Pancreas (tissue), 10 donors: Measurements from ENCODE around the gene CFAP54. TPM values are rescaled to one million over a fixed set of nuclear protein-coding genes. Genes with fewer than 3 reads are reported as not detected.

Experiments used
- ATAC-seq, 4 donors: fragments of 200-7000 bp; cut with Tn5 transposase; one replicate each; pipeline versions ENCODE4 v1.8.0 to v1.9.1; 2020; ENCODE audit warnings: mild to moderate bottlenecking in 4 of 4, moderate library complexity in 4 of 4
- DNase-seq, 6 donors: peaks; one replicate each; pipeline ENCODE4 v3.0.0-alpha.2; 2020
- FAIRE-seq: peaks from 2 replicates; lab custom pipeline; 2012; peaks lifted over from hg19 to GRCh38; lab: Jason Lieb, UNC
- H3K27ac ChIP-seq, 4 donors: fragments of 200-600 bp; sonication (generic); 1 replicate in 3 of 4; 2 replicates in 1 of 4; pipeline versions ENCODE4 v1.5.0 to v1.8.0; 2020
- H3K27me3 ChIP-seq, 4 donors: fragments of 200-600 bp; one replicate each; pipeline ENCODE4 v1.8.0; 2021
- H3K36me3 ChIP-seq, 3 donors: fragments of 200-600 bp; sonication (generic) in 1 of 3; one replicate each; pipeline versions ENCODE4 v1.5.0 to v1.8.0; 2020 to 2021
- H3K4me1 ChIP-seq, 3 donors: fragments of 200-600 bp; one replicate each; pipeline ENCODE4 v1.8.0; 2021
- H3K4me3 ChIP-seq, 4 donors: fragments of 200-600 bp; sonication (generic) in 2 of 4; one replicate each; pipeline versions ENCODE4 v1.5.0 to v1.8.0; 2020 to 2021
- H3K9me3 ChIP-seq, 4 donors: fragments of 200-600 bp; one replicate each; pipeline ENCODE4 v1.8.0; 2021
- CTCF ChIP-seq, 4 donors: fragments of 200-600 bp; sonication (generic) in 3 of 4; IDR thresholded peaks; one replicate each; pipeline versions ENCODE4 v1.5.0 to v1.8.0; 2021; ENCODE audit warnings: antibody characterized with exemption in 4 of 4
- WGBS, 2 donors: extraction: QIAGEN DNeasy Blood & Tissue Kit; methylation state at CpG; one replicate each; pipeline ENCODE4 v1.1.7; 2013; 5-methylcytosine and 5-hydroxymethylcytosine counted together
- intact Hi-C, 3 donors: fragments of 100-400 bp; cut with DNase I; formaldehyde crosslinking; loops; one replicate each; pipeline versions ENCODE4 v1.11.1 to v1.14.2; 2022
- polyA plus RNA-seq, 2 donors: library from polyadenylated mRNA; stranded (reverse); fragments of 200-250 nt; gene quantifications; one replicate each; pipeline ENCODE4 v1.2.3, GENCODE V29; 2013
- total RNA-seq, 6 donors: library from RNA; stranded (reverse); fragmentation: NEBNext Ultra II Directional in 4 of 6; extraction: Animal tissue kit (Norgen Biotek cat#: 25700) in 4 of 6; gene quantifications; one replicate each; pipeline versions ENCODE4 v1.2.1 to v1.2.4, GENCODE V29; 2021 to 2023
- donor health status: healthy with polysubstance abuse.
- donor health status: DM: no; HTN: no; CAD: no; lungs with moderate emphysema.
- donor health status: DM: no; HTN: no; CAD: no.
- donor health status: control.
- donor health status: control.
- donor health status: Bipolar disorder and iron deficiency.
- donor health status: DM: yes; HTN: yes; CAD: no.
- donor health status: DM: no; HTN: no; CAD: no.
- donor health status: DM: no; HTN: no; CAD: no.
- donor health status: DM: yes; HTN: yes; CAD: no.

CFAP54 gene
- total and polyA plus RNA-seq, 8 donors, result 0.02 to 0.21 (median 0.11) TPM

- Histone ChIP-seq H3K9me3 (no peaks in the 10 kb centered on the region), H3K36me3 (no peaks in the 10 kb centered on the region), H3K4me1 (no peaks in the 10 kb centered on the region), H3K27me3 (no peaks in the 10 kb centered on the region), H3K27ac (no peak overlapping the region), H3K4me3 (no peak overlapping the region)
- no peak for TF ChIP-seq CTCF (IDR thresholded peaks at IDR 0.05)
- FAIRE-seq (no peak), ATAC-seq (no peak), DNase-seq (no peak)
- WGBS, 2 donors, result 59 to 65% methylated on average over 1 of the region's 1 CpG
- intact Hi-C loops, result no loop called here
These were observed 333.3 kb downstream of the CFAP54 start for GRCh38 chr12:96822641-96823040.

GRCh38 chr12:96824074-96824837, 334.9 kb downstream of the CFAP54 start:
- intact Hi-C loops, result no loop called here

GRCh38 chr12:96824838-96825236, 335.5 kb downstream of the CFAP54 start:
- 93 to 98% methylated on average over 2 of the region's 2 CpGs for WGBS, 2 donors
- no peak overlapping the region for H3K4me3 ChIP-seq
- DNase-seq, result no peak
- no peak overlapping the region for H3K27ac ChIP-seq
- H3K9me3 ChIP-seq, result no peaks in the 10 kb centered on the region
- FAIRE-seq, result no peak
- no peaks in the 10 kb centered on the region for H3K36me3 ChIP-seq
- ATAC-seq, result no peak
- no peaks in the 10 kb centered on the region for H3K4me1 ChIP-seq
- no peaks in the 10 kb centered on the region for H3K27me3 ChIP-seq
- intact Hi-C loops, result no loop called here
- TF ChIP-seq CTCF (IDR thresholded peaks at IDR 0.05), result no peak

More at GRCh38 chr12:96824074-96824837, 334.9 kb downstream of the CFAP54 start:
- H3K9me3 ChIP-seq, result no peaks in the 10 kb centered on the region
- ATAC-seq, result no peak
- H3K27ac ChIP-seq, result no peak overlapping the region
- H3K4me1 ChIP-seq, result no peaks in the 10 kb centered on the region
- H3K27me3 ChIP-seq, result no peaks in the 10 kb centered on the region
- no peaks in the 10 kb centered on the region for H3K36me3 ChIP-seq
- H3K4me3 ChIP-seq, result no peak overlapping the region
- 75 to 76% methylated on average over 7 of the region's 7 CpGs for WGBS, 2 donors
- no peak for DNase-seq
- no peak for TF ChIP-seq CTCF (IDR thresholded peaks at IDR 0.05)
- no peak for FAIRE-seq

- DNase-seq (no peak), FAIRE-seq (no peak), ATAC-seq (no peak)
- no peaks in the 10 kb centered on the region for H3K27me3 ChIP-seq
- intact Hi-C loops, result no loop called here
- H3K4me3 ChIP-seq, result no peak overlapping the region
- WGBS, 2 donors, result 81 to 92% methylated on average over 5 of the region's 5 CpGs
- H3K27ac ChIP-seq, result no peak overlapping the region
- TF ChIP-seq CTCF (IDR thresholded peaks at IDR 0.05), result no peak
- H3K36me3 ChIP-seq, result no peaks in the 10 kb centered on the region
- no peaks in the 10 kb centered on the region for H3K9me3 ChIP-seq
- no peaks in the 10 kb centered on the region for H3K4me1 ChIP-seq
These were observed 338.9 kb downstream of the CFAP54 start for GRCh38 chr12:96828169-96828789.

- Histone ChIP-seq H3K9me3 (no peaks in the 10 kb centered on the region), H3K27me3 (no peaks in the 10 kb centered on the region), H3K4me3 (no peak overlapping the region), H3K4me1 (no peaks in the 10 kb centered on the region), H3K27ac (no peak overlapping the region), H3K36me3 (no peaks in the 10 kb centered on the region)
- TF ChIP-seq CTCF (IDR thresholded peaks at IDR 0.05), result no peak
- intact Hi-C loops, result no loop called here
- no peak for FAIRE-seq
- 64 to 79% methylated on average over 3 of the region's 3 CpGs for WGBS, 2 donors
- DNase-seq, result no peak
- no peak for ATAC-seq
These were observed 340.0 kb downstream of the CFAP54 start for GRCh38 chr12:96829354-96829753.
